Sciatic nerve (tissue), 2 donors: Measurements from ENCODE around the gene RFX4. TPM values are rescaled to one million over a fixed set of nuclear protein-coding genes. Genes with fewer than 3 reads are reported as not detected.
"Not testable (repeated sequence)": the region's sequence is repeated elsewhere in the genome, so short reads cannot be mapped to it uniquely, and the experiment has no call there.

Source experiments
- ATAC-seq: fragments of 200-7000 bp; cut with Tn5 transposase; one replicate; pipeline ENCODE4 v1.9.1; 2020; ENCODE audit warnings: mild to moderate bottlenecking, moderate library complexity
- DNase-seq: peaks from one replicate; pipeline ENCODE4 v3.0.0-alpha.2; 2020; ENCODE audit warnings: low spot score
- intact Hi-C: fragments of 100-400 bp; cut with DNase I; formaldehyde crosslinking; loops from one replicate; pipeline ENCODE4 v1.14.2; 2022
- total RNA-seq: library from RNA; stranded (reverse); fragmentation: NEBNext Ultra II Directional; extraction: Animal tissue kit (Norgen Biotek cat#: 25700); gene quantifications from one replicate; pipeline ENCODE4 v1.2.1, GENCODE V29; 2021
- donor health status: DM: no; HTN: no; CAD: no.
- donor health status: DM: no; HTN: no; CAD: no.

The RFX4 gene
- total RNA-seq, 1 donor from 2014 or later: not detected

DNA sequence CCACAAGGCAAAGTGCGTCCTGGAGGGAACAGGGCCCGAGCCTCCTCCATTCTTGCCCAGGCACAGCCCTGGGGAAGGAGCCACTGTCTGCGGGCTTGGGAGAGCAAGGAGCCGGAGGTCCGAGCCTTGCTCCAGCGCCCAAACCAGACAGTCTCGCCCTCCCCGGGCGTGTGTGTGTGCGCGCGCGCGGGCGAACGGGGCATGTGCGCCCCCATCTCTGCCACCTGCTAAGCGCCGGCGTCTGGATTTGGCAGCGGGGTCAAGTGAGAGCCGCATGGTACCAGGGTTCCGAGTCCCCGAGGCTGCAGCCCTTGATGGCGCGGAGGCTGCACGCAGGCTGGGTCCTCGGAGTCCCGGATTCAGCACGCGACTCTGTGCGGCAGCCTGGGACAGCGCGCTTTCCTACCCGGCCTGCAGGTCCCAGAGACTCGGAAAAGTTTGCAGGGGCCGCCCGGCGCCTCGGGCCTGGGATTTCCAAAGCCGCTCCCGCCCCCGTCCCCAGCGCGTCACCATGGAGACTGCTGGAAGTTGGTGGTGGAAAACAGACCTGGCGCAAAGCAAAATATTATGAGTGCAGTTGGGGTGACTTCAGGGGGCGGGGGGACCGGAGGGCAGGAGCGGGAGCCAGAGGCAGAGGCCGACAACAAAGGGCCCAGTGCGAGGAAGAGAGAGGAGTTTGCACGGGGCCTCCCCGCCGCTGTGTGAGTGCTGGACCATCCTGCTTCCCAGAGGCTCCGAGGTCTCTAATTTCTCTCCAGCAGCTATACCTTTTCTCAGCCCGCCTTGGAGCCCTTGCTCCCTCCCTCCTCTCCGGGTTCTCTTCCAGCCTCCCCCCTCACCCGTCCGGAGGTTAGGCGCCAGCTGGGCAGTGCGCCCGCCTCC is 4.2 kb downstream of the RFX4 start:
- ATAC-seq: peak; percentile 31

DNA sequence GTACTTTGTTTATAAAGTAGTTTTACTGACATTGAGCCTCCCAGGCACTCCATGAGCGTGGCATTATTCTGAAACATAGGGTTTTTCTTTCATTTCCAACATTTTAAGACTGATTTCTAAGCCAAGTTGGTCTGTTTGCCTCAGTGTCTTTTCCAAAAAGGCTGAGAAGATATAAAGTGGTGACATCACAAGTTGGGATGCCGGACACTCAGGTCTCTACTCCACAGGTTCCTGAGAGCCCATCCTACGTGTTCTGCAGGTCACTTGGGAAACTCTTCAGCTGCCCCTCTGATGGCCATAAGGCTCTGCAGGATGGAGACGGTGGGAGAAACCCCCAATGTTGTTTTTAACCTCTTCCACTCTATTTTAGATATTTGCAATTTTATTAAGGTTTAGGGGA is 6.0 kb downstream of the RFX4 start:
- ATAC-seq (no peak), DNase-seq (no peak)
- intact Hi-C loops: no loop called here

More for the DNA sequence above, 4.2 kb downstream of the RFX4 start:
- intact Hi-C loops: no loop called here
- DNase-seq: no peak

DNA sequence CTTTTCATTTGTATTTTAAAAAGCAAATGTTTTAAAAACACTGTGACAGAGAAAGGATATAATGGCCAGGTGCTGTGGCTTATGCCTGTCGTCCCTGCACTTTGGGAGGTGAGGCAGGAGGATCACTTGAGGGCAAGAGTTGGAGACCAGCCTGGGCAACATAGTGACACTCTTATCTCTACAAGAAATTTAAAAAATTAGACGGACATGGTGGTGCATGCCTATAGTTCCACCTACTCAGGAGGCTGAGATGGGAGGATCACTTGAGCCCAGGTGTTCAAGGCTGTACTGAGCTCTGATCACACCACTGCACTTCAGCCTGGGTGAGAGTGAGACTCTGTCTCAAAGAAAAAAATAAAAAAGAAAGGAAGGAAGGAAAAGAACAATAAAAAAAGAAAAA is 7.8 kb downstream of the RFX4 start:
- DNase-seq (no peak), ATAC-seq (no peak)
- intact Hi-C loops: no loop called here

DNA sequence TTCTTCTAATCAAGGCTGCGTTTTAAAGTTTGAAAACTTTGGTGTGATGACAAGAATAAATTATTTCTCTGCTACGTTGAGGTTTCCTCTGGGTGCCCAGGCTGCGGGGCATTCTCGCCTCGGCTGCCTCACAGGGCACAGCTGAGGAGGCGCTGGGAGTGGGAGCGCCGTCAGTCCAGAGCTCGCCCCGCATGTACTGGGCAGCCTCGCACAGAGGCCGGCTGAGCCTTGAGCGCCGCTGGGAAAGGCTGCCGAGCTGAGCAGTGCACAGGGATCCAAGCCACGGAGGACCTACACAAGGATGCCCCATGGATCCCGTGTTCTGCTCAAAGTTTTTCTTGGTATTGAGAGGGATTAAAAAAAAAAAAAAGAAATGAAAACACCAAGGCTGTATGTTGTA is 11.6 kb downstream of the RFX4 start:
- ATAC-seq (no peak), DNase-seq (no peak)
- intact Hi-C loops: no loop called here

DNA sequence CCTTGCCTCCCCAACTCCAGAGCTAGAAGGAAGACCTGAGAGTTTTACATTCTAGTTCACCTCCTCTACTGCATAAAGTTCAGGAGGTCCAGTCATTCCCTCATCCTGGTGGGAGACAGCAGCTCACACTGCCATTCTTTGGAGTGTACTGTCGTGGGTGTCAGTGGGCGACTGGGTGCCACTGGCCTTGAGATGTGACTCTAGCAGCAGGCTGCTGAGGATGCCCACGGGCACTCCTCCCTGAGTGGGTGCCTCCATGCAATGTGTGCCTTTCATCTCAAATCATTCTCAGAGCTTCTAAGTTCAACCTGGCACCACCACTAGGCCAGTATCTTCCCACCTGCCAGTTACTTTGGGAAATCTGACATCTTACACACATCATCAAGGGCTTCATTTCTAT is 12.5 kb downstream of the RFX4 start:
- DNase-seq: no peak
- intact Hi-C loops: no loop called here
- no peak for ATAC-seq

DNA sequence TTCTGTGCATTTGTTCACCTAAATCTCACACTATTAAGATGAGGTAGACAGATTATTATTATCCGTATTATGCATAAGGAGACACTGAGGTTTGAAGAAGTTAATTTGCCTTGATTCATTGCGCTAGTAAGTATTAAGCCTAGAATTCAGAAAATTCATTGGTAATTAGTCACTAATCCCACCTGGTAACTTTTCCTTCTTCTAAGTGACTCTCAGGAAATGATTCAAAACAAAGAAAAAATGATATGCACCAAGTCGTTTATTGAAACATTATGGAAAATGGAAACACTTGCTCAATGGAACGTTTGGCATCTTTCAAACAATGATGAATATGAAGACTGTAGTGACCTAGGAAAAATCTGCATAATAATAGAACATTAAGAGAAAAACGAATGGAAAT is 15.2 kb downstream of the RFX4 start:
- intact Hi-C loops: no loop called here
- ATAC-seq (no peak), DNase-seq (no peak)

DNA sequence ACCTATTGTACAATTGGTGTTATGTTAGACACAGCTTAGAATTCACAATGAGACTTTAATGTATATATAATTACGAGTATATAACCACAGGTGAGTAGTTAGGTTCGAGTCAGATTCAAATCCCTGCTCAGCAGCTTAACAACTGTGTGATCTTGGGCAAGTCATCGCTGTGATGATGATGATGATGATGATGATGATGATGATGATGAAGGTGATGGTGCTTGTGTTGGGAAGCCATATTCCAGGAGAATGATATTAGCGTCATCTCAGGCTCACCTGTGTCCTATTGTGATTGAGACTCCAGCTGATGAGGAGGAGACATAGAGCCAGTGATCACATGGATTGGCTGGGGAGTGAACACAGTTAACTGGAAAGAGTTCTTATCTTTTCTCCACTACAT is 16.5 kb downstream of the RFX4 start:
- no peak for DNase-seq
- intact Hi-C loops: no loop called here
- ATAC-seq: no peak

DNA sequence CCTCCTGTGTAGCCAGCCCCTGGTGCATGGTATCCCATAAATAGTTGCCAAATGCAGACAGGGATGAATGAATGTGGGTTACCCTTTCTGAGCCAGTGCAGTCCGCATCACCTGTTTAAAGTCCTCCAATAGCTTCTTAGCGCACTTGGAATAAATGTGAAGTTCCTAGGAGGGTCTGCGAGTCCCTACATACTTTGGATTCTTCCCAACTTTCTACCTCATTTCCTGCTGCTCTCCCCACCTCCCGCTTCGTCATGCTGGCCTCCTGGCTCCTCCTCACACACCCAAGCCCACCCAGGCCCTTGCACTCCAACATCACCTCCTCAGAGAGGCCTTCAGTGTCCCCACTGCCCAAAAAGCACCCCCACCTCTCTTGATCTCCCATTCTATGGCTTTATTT is 17.7 kb downstream of the RFX4 start:
- DNase-seq (no peak), ATAC-seq (no peak)
- intact Hi-C loops: no loop called here

DNA sequence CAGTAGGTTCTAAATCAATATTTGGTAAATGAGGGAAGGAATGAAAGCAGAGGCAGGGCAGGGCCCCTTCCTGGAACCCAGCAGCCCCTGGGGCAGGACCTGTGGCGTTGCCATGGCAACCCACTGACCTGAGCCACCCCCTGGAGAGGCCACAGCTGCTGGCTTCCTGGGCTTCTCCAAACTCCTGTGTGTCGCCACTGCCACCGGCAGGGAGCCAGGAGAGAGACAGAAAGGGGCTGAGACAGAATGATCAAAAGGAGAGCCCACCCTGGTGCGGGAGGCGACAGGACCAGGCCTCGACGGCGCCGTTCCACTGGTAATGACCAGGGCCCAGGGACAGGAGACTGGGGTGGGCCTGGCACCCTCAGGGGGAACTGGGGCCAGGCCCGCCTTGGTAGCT is 18.2 kb downstream of the RFX4 start:
- no peak for ATAC-seq
- intact Hi-C loops: no loop called here

DNA sequence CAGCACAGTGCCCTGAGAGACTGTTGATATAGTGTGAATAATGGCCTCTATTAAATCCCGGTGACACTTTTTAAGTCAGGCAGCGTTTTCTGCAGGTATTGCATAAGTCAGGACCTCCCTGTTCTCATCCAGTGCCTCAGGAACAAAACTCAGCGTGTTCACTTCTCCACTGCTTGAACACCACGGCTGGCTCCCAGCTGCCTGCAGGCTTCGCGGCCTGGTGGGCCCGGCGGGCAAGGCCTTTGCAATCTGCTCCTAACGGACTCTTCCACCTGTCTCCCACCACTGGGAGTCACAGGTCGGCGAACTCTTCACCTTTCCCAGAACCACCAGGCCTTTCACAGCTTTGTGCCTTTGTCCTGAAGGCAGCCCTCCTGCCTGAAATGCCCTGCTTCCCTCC is 18.7 kb downstream of the RFX4 start:
- intact Hi-C loops: no loop called here
- no peak for DNase-seq
- ATAC-seq: no peak

More for the DNA sequence above, 18.2 kb downstream of the RFX4 start:
- no peak for DNase-seq

DNA sequence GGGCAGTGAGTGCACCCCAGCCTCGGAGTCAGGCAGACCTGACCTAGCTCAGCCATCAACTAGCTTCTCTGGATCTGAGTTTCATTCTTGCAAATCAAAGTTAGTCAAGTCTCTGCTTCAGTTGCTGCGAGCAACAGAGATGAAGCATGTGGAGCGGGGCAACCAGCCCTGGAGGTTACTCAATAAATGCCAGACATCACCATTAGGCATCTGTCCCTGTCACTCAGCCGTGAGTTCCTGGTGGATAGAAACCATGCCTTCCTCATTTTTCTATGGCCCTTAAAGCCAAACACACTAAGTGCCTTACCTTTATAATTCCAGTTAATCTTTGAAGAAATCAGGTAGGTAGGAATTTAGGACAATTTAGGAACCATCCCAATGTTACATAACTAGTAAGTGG is 19.3 kb downstream of the RFX4 start:
- intact Hi-C loops: no loop called here
- ATAC-seq: no peak
- no peak for DNase-seq

DNA sequence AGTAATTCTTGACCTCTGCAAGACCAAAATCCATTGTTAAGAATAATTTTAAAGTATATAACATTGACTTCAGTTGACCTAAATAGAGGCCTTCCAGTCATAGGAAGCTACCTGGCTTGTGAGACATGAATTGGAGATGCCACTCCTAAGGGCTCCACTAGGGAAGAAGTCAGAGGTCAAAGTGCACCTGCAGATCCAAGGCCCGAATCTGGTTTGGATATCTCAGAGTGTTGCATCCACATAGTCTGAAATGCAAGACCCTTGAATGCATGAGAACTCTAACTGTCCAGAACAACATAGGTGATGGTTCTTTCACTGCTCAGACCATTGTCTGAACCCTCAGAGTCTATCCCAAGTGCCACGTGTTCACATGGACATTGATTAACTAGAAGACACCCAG is 22.4 kb downstream of the RFX4 start:
- intact Hi-C loops: no loop called here
- ATAC-seq (no peak), DNase-seq (no peak)

DNA sequence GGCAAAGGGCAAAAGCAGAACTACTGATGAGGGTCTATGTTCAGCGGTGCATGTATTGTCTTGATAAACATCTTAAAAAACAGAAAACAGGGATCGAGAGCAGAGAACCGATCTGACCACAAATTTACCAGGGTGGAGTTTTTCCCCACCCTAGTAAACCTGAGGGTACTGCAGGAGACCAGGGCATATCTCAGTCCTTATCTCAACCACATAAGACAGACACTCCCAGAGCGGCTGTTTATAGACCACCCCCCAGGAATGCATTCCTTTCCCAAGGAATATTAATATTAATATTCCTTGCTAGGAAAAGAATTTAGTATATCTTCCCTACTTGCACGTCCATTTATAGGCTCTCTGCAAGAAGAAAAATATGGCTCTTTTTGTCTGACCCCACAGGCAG is 37.8 kb downstream of the RFX4 start:
- DNase-seq, ATAC-seq, intact Hi-C loops: not testable (repeated sequence)

DNA sequence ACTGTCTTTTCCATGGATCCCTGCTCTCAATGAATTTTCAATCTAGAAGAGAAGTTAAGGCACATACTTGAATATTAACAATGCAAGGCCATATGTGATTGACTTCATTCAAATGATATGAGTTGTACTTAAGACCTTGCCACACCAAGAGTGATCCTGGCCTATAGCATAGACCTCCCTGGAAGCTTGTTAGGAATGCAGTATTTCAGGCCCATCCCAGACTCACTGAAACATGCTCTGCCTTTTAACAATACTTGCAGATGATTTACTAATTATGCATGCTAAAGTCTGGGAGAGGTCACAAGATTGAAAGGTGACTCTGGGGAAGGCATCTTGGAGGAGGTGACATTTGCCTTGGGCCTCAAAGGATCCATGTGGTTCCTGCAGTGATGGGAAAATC is 43.2 kb downstream of the RFX4 start:
- DNase-seq: no peak
- ATAC-seq: no peak
- intact Hi-C loops: no loop called here

DNA sequence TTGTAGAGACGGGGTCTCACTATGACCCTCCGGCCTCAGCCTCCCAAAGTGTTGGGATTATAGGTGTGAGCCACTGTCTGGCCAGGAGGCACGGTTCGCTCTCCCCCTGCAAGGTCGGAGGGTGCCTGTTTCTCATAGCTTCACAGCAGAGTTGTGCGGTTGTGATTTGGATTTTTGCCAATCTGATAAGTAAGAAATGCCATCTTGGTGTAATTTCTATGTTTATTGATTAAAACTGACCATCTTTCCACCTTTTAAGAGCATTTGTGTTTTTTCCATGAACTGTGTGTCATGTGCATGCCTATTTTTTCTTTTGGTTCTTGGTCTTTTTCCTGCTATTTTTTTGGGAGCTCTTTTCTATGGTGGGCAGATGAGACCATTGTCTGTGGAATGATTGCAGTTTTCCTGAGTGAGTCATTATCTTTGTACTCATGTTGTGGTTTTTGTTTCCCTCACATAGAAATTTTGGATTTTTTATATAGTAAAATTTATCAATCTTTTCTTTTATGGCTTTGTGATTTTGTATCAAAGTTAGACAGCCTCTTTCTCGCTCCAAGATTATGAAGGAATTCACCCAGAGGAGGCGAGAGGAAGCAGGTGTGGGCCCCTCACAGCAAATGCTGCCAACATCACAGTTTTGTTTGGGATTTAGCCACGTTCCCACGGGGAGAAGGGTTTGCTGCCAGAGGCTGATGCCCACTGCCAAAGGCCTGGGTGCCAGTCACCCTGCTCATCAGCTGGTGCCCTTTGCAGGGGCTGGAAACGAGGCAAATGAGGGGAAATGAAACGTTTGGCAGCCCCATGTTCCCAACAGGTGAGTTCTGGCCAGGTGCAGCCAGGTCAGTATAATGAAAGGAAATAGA is 47.2 kb downstream of the RFX4 start:
- ATAC-seq (no peak), DNase-seq (no peak)
- intact Hi-C loops: no loop called here

DNA sequence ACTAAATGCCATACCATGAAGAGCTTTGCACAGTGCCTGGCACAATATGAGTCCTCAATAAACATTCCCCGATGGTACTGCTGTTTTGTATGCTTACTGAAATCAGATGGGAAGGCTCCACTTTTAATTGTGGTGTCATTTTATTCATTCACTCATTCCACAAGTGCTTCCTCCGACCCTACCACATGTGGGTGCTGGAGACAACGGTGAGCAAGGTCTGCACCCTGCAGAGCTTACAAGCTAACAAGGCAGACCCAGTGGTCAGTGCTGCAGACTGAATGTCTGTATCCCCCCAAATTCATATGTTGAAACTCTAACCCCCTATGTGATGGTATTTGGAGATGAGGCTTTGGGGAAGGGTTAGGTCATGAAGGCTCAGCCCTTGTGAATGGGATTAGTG is 48.3 kb downstream of the RFX4 start:
- ATAC-seq (no peak), DNase-seq (no peak)
- intact Hi-C loops: no loop called here

DNA sequence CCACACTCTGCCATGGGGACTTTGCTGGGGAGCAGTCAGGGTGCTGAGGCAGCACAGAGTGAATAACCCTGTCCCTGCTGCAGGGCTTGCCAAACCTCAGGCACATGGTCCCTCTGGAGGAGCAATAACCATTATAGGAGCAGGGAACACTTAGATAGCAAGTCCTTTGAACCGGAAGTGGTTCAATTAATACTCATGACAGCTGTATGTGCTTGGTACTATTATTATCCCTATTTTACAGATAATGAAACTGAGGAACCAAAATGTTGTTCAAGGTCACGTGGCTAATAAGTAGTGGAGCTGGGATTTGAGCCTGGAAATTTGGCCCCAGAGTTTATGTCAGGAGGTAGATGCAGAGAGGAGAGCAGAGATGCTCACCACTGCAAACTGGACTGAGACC is 49.0 kb downstream of the RFX4 start:
- intact Hi-C loops: no loop called here

DNA sequence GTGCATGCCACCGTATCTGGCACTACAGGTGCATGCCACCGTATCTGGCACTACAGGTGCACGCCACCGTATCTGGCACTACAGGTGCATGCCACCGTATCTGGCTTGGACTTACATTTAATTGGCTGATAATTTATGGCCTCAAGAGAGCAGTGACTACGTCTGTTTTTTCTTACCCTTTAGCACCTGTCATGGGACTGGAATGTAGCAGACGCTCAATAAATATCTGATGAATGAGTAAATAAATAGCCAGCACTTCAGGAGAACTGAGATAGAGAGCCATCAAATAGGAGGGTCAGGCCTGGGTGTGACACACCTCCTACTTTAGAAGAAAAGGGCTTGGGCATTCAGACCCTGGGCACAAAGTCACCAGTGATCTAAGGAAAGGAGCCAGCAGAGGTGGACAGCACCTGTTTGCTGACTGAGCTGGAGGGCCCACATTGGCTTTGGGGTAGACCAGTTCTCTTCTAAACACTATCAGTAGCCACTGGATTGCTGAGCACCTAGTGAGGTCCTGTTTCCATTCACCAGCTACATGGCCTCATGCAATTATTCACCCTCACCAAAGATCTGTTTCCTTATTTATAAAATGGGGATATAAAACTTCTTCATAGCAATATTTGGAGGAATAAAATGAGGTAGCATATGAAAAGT is 50.1 kb downstream of the RFX4 start:
- no peak for DNase-seq
- no peak for ATAC-seq
- intact Hi-C loops: no loop called here

More for the DNA sequence above, 49.0 kb downstream of the RFX4 start:
- no peak for ATAC-seq
- no peak for DNase-seq

DNA sequence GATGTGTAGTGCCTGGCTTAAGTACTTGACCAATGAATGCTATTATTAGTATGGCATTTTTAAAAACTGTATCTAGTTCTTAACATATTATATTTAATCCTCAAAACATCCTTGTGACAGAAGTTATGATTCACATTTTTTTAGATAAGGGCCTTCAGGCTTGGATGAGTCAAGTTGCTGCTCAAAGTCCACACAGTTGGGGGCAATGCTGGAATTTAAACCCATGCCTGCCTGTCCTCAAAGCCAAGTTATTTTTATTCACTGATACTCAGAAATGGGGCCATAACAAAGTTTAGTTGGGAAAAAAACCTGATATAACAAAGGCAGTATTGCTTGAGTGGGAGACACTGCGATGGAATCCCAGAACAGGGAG is 50.6 kb downstream of the RFX4 start:
- intact Hi-C loops: no loop called here
- DNase-seq (no peak), ATAC-seq (no peak)

DNA sequence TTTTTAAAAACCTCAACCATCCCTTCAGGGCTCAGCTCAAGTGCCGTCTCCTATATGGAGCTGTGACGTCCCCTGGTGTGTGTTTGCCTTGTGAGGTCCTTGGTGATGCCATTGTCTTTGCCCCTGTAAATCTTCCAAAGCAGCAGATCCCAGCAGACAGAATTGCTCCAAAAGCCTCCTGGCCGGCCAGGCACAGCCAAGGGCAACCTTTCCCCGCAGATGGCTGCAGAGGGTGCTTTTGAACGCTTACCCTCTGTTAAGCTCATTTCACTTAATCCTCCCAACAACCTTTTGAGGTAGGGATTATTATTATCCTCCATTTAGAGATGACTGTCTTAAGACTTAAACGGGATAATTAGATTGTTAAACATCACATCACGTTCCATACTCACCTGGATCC is 51.4 kb downstream of the RFX4 start:
- ATAC-seq (no peak), DNase-seq (no peak)
- intact Hi-C loops: no loop called here
